GM18508 (cell line): ENCODE data around the gene ABCG1.

ENCODE experiments used
- ATAC-seq: cut with Tn5 transposase; IDR thresholded peaks from one replicate; pipeline ENCODE4 v1.9.1; 2021; ENCODE audit warnings: moderate number of reproducible peaks; ENCODE audit not compliant: insufficient read depth, unreplicated experiment

ABCG1 gene

DNA sequence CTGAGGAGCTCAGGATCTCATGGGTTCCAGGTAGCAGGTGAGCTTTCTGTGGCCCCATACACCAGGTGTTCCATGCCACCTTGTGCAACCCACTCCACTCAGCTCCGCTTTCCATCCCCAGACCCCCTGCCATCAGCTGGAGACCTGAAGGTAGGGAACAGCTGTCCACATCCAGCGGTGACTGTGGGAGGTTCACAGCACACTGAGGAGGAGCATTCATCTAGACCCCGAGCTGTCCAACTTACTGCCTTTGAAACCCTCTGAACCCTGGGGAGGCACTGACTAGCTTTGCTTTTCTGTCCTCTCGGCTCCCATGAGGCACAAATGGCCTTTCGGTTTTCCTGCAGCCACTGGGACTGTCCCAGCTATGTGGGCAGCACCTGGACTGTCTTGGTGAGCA, 27.9 kb upstream of the ABCG1 start:
- ATAC-seq = no peak

DNA sequence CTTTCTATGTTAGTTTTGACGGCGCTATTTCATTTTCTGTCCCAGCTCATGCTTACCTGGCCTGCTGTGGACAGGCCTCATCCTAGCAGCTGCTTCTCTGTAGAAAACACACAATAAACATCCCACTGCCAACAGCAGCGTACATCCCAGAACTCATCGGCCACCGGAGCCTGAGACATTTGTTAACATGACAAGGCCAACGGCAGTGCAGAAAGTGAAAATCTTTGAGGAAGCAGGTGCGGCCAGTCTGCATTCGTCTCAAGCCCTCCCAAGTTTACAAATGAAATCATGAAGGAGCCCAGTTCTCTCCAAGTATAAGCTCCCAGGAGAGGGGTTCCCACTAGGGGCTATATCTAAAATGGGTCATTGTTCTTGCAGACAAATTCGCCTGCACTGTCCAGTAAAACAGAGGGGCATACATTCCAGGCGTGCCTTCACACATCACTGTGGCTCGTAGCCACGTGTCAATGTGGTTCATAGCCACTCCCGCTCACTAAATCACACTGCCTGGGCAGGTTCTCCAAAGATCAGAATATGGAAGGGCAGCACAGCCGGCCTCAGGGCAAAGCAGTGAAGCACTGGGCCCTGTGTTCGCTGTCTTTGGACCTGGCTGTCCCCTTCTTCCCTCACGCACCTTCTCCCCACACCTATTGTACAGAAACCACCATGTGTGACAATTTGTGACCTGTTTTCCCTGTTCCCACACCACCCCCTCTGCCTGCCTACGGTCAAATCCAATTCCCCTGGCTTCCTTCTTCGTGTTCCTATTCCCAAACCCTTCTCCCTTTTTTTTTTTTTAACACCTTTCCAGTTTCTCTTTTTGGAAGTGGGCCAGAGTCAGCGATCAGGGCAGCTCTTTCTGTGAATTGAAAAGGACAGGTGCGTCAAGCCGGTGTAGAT, 27.0 kb upstream of the ABCG1 start:
- no peak for ATAC-seq

DNA sequence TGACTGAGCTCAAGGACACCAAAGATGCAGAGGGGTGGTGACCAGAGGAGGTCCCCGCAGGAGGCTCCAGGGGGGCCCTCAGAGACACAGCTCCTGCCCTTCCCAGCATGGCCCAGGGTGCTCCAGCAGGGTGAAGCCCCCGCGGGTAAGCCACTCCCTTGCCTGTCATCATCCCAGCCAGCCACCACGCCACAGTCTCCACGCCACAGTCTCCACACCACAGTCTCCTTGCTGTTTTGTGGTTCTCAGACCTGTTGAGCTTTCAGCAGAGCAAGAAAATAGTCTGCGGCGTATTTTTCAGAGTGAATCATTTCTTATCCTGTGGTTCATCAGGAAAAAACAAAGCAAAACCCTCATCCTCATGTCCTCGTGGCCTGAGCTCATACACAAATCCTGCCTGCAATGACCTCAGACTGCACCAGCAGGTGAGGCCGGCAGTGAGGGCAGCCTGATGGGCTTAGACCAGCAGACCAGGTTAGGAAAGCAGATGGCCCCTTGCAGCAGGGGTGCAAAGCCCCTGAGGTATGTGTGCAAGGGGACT, 25.7 kb upstream of the ABCG1 start:
- ATAC-seq = no peak

DNA sequence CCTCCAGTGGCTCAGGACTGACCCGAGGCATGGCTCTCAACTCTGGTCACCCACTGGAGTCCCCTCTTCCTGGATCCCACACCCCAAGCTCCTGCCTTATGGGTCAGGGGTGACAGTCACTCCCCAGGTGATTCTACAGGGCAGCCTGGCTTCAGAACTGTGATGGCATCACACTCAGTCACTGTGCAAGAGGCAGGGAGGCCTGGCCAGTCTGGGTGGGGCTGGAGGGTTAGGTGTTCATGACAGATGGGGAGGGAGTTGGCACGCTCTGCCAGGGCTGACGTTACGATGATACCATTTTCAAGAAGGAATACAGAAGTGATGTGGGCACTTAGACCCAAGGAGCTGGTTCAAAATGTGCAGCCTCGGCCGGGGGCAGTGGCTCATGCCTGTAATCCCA, 25.2 kb upstream of the ABCG1 start:
- no peak for ATAC-seq

DNA sequence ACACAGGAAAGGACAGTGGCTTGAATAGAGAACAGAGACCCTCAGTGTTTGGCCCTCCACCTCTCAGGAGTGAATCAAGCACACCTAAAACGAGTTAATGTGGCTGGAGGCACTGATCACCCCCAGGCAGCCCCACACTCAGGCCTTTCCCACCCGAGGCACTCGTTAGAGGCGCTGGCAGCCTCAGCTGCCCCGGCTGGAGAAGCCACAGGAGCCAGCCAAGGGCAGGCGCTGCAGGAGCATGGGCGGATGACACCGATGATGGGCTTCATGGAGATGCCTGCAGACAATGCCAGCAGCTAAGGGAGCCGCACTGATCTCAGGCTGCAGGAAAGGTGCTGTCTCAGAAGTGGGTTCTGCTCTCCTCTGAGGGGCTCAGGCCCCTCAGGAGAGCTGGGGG, 24.1 kb upstream of the ABCG1 start:
- no peak for ATAC-seq

DNA sequence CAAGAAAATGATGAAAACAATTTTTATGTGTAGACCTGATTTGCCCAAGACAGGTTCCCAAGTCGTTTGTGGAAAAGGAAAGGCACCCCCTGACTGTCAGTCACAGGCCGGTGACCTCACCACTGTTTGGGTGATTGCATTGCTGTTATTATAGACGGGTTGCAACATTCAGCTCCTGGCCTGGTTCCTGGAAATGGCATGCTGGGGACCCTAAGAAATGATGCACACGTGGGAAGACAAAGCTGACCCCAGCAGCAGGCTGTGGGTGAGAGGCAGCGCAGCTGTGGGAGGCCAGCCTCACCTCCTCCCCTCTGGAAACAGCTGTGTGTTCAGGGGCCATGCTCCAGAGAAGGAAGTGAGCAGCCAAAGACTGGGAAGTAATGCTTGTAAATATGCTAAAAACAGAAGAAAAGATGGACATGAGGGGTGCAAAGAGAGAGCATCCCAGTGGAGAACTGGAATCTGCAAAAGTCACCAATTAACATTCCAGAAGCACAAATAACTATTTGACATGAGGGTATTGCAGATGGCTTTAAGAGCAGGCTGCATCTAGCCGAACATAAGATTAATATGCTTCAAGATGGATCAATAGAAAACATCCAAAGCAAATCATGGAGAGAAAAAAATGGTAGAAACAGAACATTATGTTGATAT, 23.4 kb upstream of the ABCG1 start:
- ATAC-seq = no peak

DNA sequence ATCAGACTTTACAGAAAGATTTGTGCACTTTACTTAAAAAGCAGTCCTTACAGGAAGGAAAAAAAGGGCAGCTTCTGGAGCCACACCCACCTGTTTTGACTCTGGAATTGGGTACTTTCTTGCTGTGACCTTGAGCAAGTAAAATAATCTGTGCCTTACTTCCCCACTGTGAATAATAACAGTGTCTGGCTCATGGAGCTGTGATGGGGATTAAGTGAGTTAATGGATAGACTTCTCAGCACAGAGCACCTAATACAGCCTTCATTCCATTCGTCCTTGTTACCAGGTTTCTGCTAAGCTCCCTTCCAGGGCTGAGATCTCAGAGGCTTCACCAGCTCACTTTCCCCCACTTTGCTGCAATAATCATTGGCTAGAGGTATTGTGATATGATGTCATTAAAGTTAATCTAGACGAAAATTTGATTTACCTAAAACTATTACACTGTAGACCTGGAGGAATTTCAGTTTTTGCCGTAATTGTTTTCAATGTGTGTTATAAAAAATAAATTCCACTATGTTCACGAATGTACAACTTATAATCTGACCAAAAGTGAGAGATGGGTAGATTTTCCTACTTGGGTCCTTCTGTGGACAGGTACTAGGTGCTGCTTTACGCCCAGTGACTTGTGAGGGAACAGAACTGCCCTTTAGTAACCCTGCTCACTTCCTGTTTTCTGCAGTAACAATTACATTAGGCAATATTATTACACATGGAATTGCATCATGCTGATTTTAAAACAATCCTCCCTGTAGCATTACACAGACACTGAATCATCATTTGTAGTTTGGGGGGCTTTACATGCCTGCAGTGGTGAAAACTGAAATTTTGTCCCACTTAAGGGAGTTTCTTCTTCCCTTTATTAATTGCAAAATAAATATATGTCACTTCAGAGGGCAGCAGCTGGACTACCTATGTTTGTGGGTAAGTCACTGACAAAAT, 19.7 kb upstream of the ABCG1 start:
- no peak for ATAC-seq

DNA sequence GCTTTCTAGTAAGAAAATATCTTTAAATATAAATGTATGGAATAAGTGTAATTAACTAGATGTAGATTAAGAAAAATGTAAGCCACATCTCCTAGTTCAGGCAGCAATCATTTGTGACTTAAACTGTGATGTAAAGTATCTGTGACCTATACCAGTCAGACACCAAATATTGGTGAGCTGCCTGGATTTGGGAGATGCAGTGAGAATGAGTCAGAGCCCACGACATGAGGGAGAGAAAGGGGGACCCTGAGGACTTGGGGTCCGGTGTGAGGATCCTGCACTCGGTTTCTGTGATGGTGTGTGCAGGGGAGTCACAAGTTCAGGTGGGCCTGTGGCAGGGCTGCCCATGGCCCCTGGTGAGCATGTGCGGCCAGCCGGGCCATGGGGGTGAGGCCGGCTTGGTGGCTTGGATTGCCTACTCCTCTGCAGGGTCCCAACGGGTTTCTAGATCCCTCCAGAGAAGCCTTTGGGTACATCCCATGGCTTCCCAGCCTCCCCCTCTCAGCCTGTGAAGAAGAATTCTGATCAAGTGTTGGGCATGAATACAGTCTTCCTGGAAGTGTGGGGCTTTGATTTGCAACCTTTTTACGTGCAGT, 19.0 kb upstream of the ABCG1 start:
- no peak for ATAC-seq

DNA sequence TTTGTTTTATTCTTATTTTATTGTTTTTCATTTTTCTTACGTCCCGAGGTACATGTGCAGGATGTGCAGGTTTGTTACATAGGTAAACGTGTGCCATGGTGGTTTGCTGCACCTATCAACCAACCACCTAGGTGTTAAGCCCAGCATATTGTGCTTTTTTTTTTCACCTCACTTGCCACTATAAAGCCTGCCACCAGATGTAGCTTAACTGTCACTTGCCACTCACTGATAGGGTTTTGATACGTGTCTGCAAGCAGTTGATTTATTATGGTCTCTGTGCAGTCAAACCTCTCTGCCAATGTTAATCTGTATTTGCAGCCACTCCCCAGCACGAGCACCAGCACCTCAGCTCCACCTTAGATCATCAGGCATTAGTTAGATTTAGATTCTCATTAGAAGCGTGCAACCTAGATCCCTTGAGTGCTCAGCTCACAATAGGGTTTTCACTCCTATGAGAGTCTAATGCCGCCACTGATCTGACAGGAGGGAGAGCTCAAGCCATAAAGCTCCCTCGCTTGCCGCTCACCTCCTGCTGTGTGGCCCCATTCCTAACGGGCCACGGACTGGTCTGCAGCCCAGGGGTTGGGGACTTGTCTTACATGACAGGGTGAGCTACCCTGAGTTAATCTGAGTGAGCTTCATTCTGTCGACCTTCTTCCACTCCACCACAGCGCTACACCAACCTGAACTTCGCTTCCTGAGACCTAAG, 17.9 kb upstream of the ABCG1 start:
- no peak for ATAC-seq

DNA sequence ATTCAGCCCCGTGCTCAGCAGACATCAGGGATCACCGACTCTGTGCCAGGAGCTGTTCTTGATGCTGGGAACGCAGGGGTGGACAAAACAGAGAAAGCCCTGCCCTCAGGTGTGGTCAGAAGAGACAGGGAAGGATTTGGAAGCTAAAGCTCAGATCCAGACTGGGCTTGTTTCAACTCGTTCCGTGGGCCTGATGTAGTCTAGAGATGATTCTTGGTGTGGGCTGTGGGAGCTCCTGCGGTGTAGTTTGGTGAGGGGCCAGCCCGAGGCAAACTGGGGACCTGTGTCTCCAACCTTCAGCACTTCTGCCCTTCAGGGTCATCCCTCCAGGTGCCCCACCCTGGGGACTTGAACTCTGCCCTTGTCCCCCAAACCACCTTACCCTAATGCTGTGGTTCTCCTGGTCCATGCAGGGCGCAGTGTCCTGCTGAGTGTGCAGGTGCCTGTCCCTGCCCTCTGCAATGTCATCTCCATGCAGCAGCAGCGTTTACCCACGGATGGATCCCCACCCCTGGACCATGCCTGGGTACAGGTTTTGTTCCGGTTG, 17.3 kb upstream of the ABCG1 start:
- ATAC-seq = no peak

DNA sequence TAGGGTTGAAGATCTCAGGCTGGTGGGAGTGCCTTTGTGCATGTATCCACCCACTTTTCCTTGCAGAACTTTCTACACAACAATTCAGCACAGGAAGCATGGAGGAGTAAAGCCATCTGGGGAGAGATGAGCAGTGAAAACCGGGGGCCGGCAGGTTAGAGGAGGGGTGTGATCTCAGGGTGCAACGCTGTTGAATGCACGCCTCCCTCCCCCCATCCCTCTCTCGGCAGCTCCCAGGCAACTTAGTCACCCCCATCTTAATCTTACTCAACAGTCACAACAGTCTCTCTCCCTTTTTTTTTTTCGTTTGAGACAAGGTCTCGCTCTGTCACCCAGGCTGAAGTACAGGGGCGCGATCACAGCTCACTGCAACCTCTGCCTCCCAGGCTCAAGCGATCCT, 16.6 kb upstream of the ABCG1 start:
- ATAC-seq = no peak

DNA sequence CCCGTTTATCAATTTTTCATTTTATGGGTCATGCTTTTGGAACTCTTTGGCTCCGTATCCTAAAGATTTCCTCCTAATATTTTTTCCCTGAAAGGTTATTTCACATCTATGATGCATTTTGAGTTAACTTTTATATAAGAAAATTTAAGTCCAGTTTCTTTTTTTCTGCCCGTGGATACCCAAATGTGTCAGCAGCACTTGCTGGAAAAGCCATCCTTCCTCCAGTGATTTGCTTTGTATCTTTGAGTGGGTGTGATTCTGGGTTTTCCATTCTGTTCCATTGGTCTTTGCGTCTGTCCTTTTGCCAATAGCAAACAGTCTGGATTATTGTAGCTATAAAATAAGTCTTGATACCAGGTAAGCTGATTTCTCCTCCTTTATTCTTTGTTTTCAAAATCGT, 15.6 kb upstream of the ABCG1 start:
- ATAC-seq = no peak

DNA sequence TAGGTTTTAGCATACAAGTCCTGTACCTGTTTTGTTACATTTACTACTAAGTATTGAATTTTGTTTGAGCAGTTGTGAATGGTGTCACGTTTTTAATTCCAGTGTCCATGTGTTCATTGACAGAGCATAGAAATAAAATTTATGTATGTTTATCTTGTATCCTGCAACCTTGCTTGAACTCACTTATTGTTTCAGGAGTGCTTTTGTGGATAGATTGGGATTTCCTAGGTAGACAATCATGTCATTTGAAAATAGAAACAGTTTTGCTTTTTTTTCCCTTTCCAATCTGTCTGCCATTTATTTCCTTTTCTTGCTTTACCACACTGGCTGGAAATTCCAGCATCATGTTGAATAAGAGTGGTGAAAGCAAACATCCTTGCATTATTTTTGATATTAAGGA, 15.0 kb upstream of the ABCG1 start:
- ATAC-seq = no peak

DNA sequence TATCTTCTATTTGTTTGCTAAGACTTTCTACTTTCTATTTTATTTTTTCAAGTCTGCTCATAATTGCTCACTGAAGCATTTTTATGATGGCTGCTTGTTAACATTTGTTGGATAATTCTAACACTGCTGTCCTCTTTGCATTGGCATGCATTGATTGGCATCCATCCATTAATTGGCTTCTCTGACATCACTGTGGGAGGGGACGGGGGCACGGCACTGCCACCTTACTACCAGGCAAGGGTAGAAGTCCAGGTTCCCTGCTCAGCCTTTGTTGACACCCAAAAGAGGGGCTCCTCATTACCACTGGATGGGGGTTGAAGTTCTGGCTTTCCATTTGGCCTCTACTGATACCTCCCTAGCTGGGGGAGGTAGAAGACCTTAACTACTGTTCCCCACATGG, 11.5 kb upstream of the ABCG1 start:
- ATAC-seq = no peak

DNA sequence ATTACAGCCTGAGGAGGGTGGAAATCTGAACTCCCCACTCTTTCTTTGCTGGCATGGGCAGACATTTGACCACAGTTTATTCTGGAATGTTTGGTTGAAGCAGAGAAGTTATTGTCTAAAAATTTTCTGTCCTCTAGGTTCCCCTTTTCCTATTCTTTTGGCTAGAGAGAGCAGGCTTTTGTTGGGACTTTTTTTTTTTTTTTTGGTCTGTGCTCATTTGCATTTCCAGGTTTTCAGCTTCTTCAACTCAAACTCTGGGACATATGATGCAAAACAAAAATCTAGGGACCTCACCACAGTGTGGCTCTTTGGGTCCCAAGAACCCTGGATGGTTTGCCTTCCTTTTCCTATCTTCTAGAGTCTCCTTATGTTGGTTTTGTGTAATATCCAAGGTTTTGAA, 10.9 kb upstream of the ABCG1 start:
- no peak for ATAC-seq

DNA sequence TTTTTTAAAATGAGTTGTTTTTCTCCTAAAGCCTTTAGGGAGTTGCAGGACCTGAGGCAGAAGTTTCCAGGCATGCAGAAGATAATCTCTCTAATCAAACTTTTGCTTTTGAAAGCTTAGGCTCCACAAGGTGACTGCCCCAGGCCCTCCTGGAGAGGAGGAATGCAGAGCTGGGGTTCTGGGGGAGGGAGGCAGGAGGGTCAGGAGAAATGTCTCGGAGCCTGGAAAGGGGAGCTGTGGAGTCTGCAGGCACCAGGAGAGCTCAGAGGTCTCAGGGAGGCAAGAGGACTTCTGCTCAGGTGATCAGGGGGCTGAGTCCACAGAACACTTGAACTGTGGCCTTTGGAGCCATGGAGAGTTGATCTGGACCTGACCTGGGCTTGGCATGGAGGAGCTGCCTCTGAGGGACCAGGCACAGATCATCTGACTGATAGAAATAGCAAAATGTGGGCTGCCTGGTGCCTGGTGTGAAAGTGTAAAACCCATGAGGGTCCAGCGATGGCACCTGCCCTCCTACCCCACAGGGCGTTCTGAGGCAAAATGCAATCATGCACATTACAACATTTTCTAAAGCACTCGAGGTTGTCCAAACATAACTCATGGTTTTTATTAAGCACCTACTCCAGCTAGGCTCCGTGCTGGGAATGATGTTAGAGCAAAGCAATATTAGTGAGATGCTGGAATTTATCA, 10.0 kb upstream of the ABCG1 start:
- ATAC-seq = no peak

DNA sequence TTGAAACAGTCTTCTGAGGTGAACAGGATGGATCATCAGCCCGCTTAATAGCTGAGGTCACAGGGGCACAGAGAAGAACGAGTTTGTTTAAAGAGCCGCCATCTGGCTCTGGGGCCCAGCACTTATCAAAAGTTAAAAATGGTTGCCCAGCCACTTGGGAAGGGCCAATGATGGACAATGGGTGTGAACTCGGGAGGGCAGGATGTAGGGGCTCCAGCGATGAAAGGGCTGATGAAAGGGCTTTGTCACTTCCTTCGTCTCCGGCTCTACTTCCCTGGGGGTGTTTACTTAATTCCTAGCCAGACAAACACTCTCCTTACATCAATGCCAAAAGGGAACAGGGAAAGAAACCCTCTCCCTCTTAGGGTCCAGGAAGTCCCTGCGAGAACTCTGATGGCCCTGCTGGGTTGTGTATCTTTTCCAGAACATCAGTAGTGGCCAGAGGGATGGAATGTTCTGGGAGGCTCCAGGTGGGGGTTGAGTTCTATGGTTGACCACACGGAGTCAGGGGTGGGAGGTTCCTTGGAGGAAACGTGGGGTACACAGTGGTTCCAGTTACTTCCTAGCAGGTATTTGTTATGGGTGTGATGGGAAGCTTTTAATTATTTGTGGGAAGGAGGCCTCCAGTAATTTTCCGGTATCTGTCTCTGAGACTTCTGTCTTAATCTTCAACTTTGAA, 9.0 kb upstream of the ABCG1 start:
- no peak for ATAC-seq

DNA sequence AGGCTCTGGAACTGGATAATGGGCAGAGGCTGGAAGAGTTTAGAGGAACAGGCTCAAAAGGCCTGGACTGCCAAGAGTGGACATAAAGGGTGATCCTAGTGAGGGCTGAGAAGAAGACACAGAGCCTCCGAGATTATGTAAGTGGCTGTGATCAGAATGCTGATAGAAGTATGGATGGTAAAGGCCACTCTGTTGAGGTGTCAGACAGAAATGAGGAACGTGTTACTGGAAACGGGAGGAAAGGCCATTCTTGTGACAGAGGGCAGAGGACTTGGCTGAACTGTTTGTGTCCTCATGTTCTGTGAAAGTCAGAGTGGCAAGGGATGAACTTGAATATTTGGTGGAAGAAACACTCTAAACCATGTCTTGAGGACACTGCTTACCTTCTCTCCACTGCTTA, 6.7 kb upstream of the ABCG1 start:
- no peak for ATAC-seq
